Endodermal cell (in vitro differentiated cells): ENCODE data around the gene CNDP1. TPM values are rescaled to one million over a fixed set of nuclear protein-coding genes. Genes with fewer than 3 reads are reported as not detected.

ENCODE experiments used
- DNase-seq: peaks from one replicate; pipeline ENCODE4 v3.0.0-alpha.2; 2017
- H3K27ac ChIP-seq: 2 replicates; pipeline ENCODE4 v1.5.1; 2013; ENCODE audit warnings: mild to moderate bottlenecking, low read depth, low read length, moderate library complexity
- H3K27me3 ChIP-seq: 2 replicates; pipeline ENCODE4 v1.6.1; 2013; ENCODE audit warnings: mild to moderate bottlenecking, low read length, moderate library complexity; ENCODE audit not compliant: insufficient read depth, control insufficient read depth, poor library complexity, severe bottlenecking
- H3K36me3 ChIP-seq: 2 replicates; pipeline ENCODE4 v1.7.0; 2013; ENCODE audit warnings: mild to moderate bottlenecking, low read length, moderate library complexity; ENCODE audit not compliant: control insufficient read depth, insufficient read depth
- H3K4me1 ChIP-seq: one replicate; pipeline ENCODE4 v1.7.0; 2013; ENCODE audit warnings: low read length; ENCODE audit not compliant: control insufficient read depth, insufficient read depth
- H3K4me3 ChIP-seq: 2 replicates; pipeline ENCODE4 v1.5.1; 2013; ENCODE audit warnings: mild to moderate bottlenecking, low read length, moderate library complexity
- H3K9ac ChIP-seq: 2 replicates; pipeline ENCODE4 v1.6.1; 2013; ENCODE audit warnings: mild to moderate bottlenecking, low read length, moderate library complexity; ENCODE audit not compliant: poor library complexity, severe bottlenecking; ENCODE audit errors: extremely low read depth
- H3K9me3 ChIP-seq: 2 replicates; pipeline ENCODE4 v1.6.1; 2013; ENCODE audit warnings: mild to moderate bottlenecking, low read length, moderate library complexity; ENCODE audit not compliant: control insufficient read depth
- H3K27ac Mint-ChIP-seq: 2 replicates; pipeline ENCODE4 v1.8.0; 2020; ENCODE audit warnings: mixed read lengths
- H3K27me3 Mint-ChIP-seq: 2 replicates; pipeline ENCODE4 v1.8.0; 2021; ENCODE audit warnings: mild to moderate bottlenecking, mixed read lengths; ENCODE audit not compliant: insufficient read depth
- H3K36me3 Mint-ChIP-seq: 2 replicates; pipeline ENCODE4 v1.8.0; 2020; ENCODE audit warnings: low read depth, mixed read lengths
- H3K4me1 Mint-ChIP-seq: 2 replicates; pipeline ENCODE4 v1.8.0; 2020; ENCODE audit warnings: mixed read lengths
- H3K4me3 Mint-ChIP-seq: 2 replicates; pipeline ENCODE4 v1.8.0; 2020; ENCODE audit warnings: mild to moderate bottlenecking, moderate library complexity, mixed read lengths
- H3K9me3 Mint-ChIP-seq: 2 replicates; pipeline ENCODE4 v1.8.0; 2020; ENCODE audit warnings: mild to moderate bottlenecking, mixed read lengths
- WGBS, 2 experiments: methylation state at CpG; one replicate each; pipeline versions ENCODE4 v1.1.5 to v1.1.7; 2013; ENCODE audit warnings: missing lambda C conversion rate in 2 of 2, mixed read lengths in 1 of 2; ENCODE audit not compliant: insufficient coverage in 1 of 2, insufficient read length in 1 of 2; 5-methylcytosine and 5-hydroxymethylcytosine counted together
- total RNA-seq, 2 donors: library from RNA; stranded (reverse); fragmentation: NEBNext Ultra II Directional in 1 of 2; extraction: Animal tissue kit (Norgen Biotek cat#: 25700) in 1 of 2; gene quantifications; 2 replicates in 1 of 2; 3 replicates in 1 of 2; pipeline ENCODE4 v1.2.1, GENCODE V29; 2021
- TF ChIP-seq, protein P1 (sequence below): fragments of 200-600 bp; sonication (generic); conservative IDR thresholded peaks from 2 replicates; pipeline ENCODE4 v1.5.0; 2021; ENCODE audit warnings: antibody characterized with exemption, mild to moderate bottlenecking

Gene CNDP1
- total RNA-seq, 2 donors from 2014 or later: 0.51 TPM; not detected in 1

- TF ChIP-seq, protein P1, sequence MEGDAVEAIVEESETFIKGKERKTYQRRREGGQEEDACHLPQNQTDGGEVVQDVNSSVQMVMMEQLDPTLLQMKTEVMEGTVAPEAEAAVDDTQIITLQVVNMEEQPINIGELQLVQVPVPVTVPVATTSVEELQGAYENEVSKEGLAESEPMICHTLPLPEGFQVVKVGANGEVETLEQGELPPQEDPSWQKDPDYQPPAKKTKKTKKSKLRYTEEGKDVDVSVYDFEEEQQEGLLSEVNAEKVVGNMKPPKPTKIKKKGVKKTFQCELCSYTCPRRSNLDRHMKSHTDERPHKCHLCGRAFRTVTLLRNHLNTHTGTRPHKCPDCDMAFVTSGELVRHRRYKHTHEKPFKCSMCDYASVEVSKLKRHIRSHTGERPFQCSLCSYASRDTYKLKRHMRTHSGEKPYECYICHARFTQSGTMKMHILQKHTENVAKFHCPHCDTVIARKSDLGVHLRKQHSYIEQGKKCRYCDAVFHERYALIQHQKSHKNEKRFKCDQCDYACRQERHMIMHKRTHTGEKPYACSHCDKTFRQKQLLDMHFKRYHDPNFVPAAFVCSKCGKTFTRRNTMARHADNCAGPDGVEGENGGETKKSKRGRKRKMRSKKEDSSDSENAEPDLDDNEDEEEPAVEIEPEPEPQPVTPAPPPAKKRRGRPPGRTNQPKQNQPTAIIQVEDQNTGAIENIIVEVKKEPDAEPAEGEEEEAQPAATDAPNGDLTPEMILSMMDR: no peak
- Mint-ChIP-seq H3K36me3 (peaks cover 4% of the 10 kb centered on the region), H3K4me1 (peaks cover 10% of the 10 kb centered on the region), H3K4me3 (no peak overlapping the region), H3K27ac (no peak overlapping the region), H3K9me3 (no peaks in the 10 kb centered on the region), H3K27me3 (peaks cover 4% of the 10 kb centered on the region)
- H3K36me3 ChIP-seq: no peaks in the 10 kb centered on the region
- no peak overlapping the region for H3K4me3 ChIP-seq
- H3K27ac ChIP-seq: no peak overlapping the region
- no peaks in the 10 kb centered on the region for H3K4me1 ChIP-seq
- 90 to 100% methylated on average over 1 to 2 of the region's 3 CpGs for WGBS, 2 experiments
- no peak for DNase-seq
- H3K9me3 ChIP-seq: no peaks in the 10 kb centered on the region
- H3K9ac ChIP-seq: no peak overlapping the region
- H3K27me3 ChIP-seq: no peaks in the 10 kb centered on the region
Observed at GRCh38 chr18:74528913-74529312, 5.4 kb upstream of the CNDP1 start.

DNA sequence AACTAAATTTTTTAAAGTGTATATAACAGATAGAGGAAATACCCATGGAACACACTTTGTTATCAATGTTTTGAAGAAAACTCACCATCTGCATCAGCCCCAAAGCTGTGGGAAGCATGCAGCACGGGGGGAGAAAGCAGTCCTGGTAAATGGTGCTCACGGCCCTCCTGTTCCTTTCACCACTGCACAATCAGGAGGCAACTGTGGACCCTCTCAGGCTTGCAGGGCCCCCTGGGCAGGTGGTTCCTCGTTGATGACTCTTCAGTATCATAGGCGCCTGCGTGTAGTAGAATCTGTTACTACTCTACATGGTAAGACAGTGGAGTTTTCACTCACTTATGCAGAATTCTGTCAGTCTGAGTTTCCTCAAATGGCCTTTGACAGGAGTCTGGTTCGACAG is 4.9 kb upstream of the CNDP1 start:
- Mint-ChIP-seq H3K4me1 (peaks cover 6% of the 10 kb centered on the region), H3K27me3 (peaks cover 4% of the 10 kb centered on the region), H3K4me3 (no peak overlapping the region), H3K9me3 (no peaks in the 10 kb centered on the region), H3K27ac (no peak overlapping the region), H3K36me3 (peaks cover 1% of the 10 kb centered on the region)
- Histone ChIP-seq H3K9ac (no peak overlapping the region), H3K36me3 (no peaks in the 10 kb centered on the region), H3K27ac (no peak overlapping the region), H3K4me1 (no peaks in the 10 kb centered on the region), H3K27me3 (no peaks in the 10 kb centered on the region), H3K4me3 (no peak overlapping the region), H3K9me3 (no peaks in the 10 kb centered on the region)
- 86 to 92% methylated on average over 4 to 6 of the region's 6 CpGs for WGBS, 2 experiments
- DNase-seq: no peak
- TF ChIP-seq, protein P1: no peak

GRCh38 chr18:74529811-74530583 is 4.3 kb upstream of the CNDP1 start:
- Histone ChIP-seq H3K4me3 (no peak overlapping the region), H3K27ac (no peak overlapping the region), H3K27me3 (no peaks in the 10 kb centered on the region), H3K36me3 (no peaks in the 10 kb centered on the region), H3K4me1 (no peaks in the 10 kb centered on the region), H3K9me3 (no peaks in the 10 kb centered on the region), H3K9ac (no peak overlapping the region)
- WGBS, 2 experiments: 95 to 96% methylated on average over 15 to 25 of the region's 25 CpGs
- Mint-ChIP-seq H3K27ac (no peak overlapping the region), H3K36me3 (no peaks in the 10 kb centered on the region), H3K27me3 (peaks cover 4% of the 10 kb centered on the region), H3K9me3 (no peaks in the 10 kb centered on the region), H3K4me1 (peaks cover 7% of the 10 kb centered on the region), H3K4me3 (no peak overlapping the region)
- peak; percentile 32 for DNase-seq
- TF ChIP-seq, protein P1: no peak
